K562 (cell line): ENCODE measurements around the gene ZNF385D. TPM values are rescaled to one million over a fixed set of nuclear protein-coding genes. Genes with fewer than 3 reads are reported as not detected.

Experiments
- ATAC-seq: fragments of 200-7000 bp; cut with Tn5 transposase; 3 replicates; pipeline ENCODE4 v1.9.1; 2020; ENCODE audit warnings: moderate library complexity
- BruUV-seq: library from RNA; stranded (reverse); fragments of 400-500 nt; replicated peaks from 2 replicates; lab custom pipeline; 2021; lab: Mats Ljungman, UMichigan
- CTCF ChIA-PET: fragments of 300-600 bp; formaldehyde crosslinking; extraction: SDS; loops from one replicate; lab custom pipeline; 2021; ENCODE audit warnings: low intra/inter-chr PET ratio; lab: Yijun Ruan, JAX
- POLR2A ChIA-PET: fragments of 300-600, 350-650 bp; sonication (Branson Sonifier 250); formaldehyde crosslinking; extraction: SDS; loops from one replicate; lab custom pipeline; 2021; ENCODE audit warnings: antibody characterized with exemption, inconsistent platforms; lab: Yijun Ruan, JAX
- DNase-seq, 4 experiments: peaks; one replicate each; pipeline versions ENCODE4 v3.0.0 to v3.0.0-alpha.2; 2011 to 2018; ENCODE audit warnings: low spot score in 3 of 4, mixed read lengths in 3 of 4; ENCODE audit errors: extremely low read depth in 1 of 4
- FAIRE-seq: peaks from 2 replicates; lab custom pipeline; 2011; peaks lifted over from hg19 to GRCh38; lab: Jason Lieb, UNC
- H2AFZ ChIP-seq: 2 replicates; pipeline ENCODE4 v1.6.0; 2011; ENCODE audit warnings: low read depth, low read length, control low read depth, inconsistent platforms
- H3K27ac ChIP-seq: fragments of 200-600 bp; 3 replicates; pipeline ENCODE4 v1.8.0; 2011; ENCODE audit warnings: low read depth, mild to moderate bottlenecking, control low read depth, inconsistent platforms, low read length, moderate library complexity, mixed read lengths; ENCODE audit errors: extremely low read depth
- H3K27me3 ChIP-seq, 2 experiments: fragments of 300-600 bp in 1 of 2; 2 replicates in 1 of 2; 3 replicates in 1 of 2; pipeline versions ENCODE4 v1.6.0 to v1.8.0; 2011; ENCODE audit warnings: inconsistent platforms in 2 of 2, low read length in 2 of 2, mild to moderate bottlenecking in 1 of 2, mixed read lengths in 1 of 2, moderate library complexity in 1 of 2; ENCODE audit not compliant: control insufficient read depth in 2 of 2, insufficient read depth in 2 of 2
- H3K36me3 ChIP-seq: fragments of 300-600 bp; 3 replicates; pipeline ENCODE4 v1.8.0; 2011; ENCODE audit warnings: mild to moderate bottlenecking, low read length, inconsistent platforms; ENCODE audit not compliant: control insufficient read depth, insufficient read depth
- H3K4me1 ChIP-seq, 2 experiments: fragments of 200-600 bp in 1 of 2; replicated peaks in 1 of 2; 2 replicates in 1 of 2; 3 replicates in 1 of 2; pipeline versions ENCODE4 v1.5.1 to v1.8.0; 2011; ENCODE audit warnings: inconsistent platforms in 2 of 2, low read length in 2 of 2, mild to moderate bottlenecking in 1 of 2, mixed read lengths in 1 of 2, moderate library complexity in 1 of 2; ENCODE audit not compliant: control insufficient read depth in 2 of 2, insufficient read depth in 2 of 2
- H3K4me2 ChIP-seq: 2 replicates; pipeline ENCODE4 v1.6.1; 2011; ENCODE audit warnings: low read length, control low read depth, inconsistent platforms, mixed read lengths; ENCODE audit not compliant: insufficient read depth
- H3K4me3 ChIP-seq: fragments of 200-600 bp; sonication (generic), shearing (Covaris generic); 2 replicates; pipeline ENCODE4 v1.5.1; 2016; ENCODE audit warnings: control low read depth, inconsistent platforms
- H3K79me2 ChIP-seq: fragments of 200-600 bp; 3 replicates; pipeline ENCODE4 v1.8.0; 2011; ENCODE audit warnings: low read length, inconsistent platforms; ENCODE audit not compliant: control insufficient read depth, insufficient read depth
- H3K9ac ChIP-seq, 2 experiments: 2 replicates each; pipeline versions ENCODE4 v1.6.0 to v1.6.1; 2011; ENCODE audit warnings: low read depth in 2 of 2, low read length in 2 of 2, control low read depth in 1 of 2, inconsistent platforms in 1 of 2, mild to moderate bottlenecking in 1 of 2, mixed read lengths in 1 of 2; ENCODE audit not compliant: insufficient read depth in 1 of 2
- H3K9me1 ChIP-seq: one replicate; pipeline ENCODE4 v1.6.0; 2011; ENCODE audit warnings: inconsistent platforms, mild to moderate bottlenecking, low read length, moderate library complexity; ENCODE audit not compliant: control insufficient read depth, insufficient read depth
- H3K9me3 ChIP-seq: replicated peaks from 2 replicates; pipeline ENCODE4 v1.5.1; 2011; ENCODE audit warnings: low read depth, low read length, inconsistent platforms; ENCODE audit not compliant: control insufficient read depth, insufficient read depth
- H4K20me1 ChIP-seq: replicated peaks from 2 replicates; pipeline ENCODE4 v1.6.1; 2011; ENCODE audit warnings: low read length, inconsistent platforms, mixed read lengths; ENCODE audit not compliant: control insufficient read depth, insufficient read depth
- BRD4 ChIP-seq: fragments of 200-600 bp; sonication (generic); IDR thresholded peaks from 2 replicates; pipeline ENCODE4 v1.6.1; 2017; ENCODE audit warnings: inconsistent platforms
- ELF4 ChIP-seq: fragments of 450-650 bp; formaldehyde crosslinking; IDR thresholded peaks from 2 replicates; pipeline ENCODE4 v1.4.0; 2022; ENCODE audit warnings: missing genetic modification characterization
- ILK ChIP-seq: fragments of 450-650 bp; IDR thresholded peaks from 2 replicates; pipeline ENCODE4 v1.6.1; 2016; ENCODE audit warnings: missing genetic modification characterization, low read depth, mild to moderate bottlenecking, missing compliant biosample characterization, moderate library complexity, borderline replicate concordance
- SNAPC5 ChIP-seq: fragments of 250-450 bp; sonication (Bioruptor Pico); IDR thresholded peaks from 2 replicates; pipeline ENCODE4 v1.8.0; 2021; ENCODE audit warnings: moderate library complexity, mild to moderate bottlenecking, inconsistent platforms
- THRB ChIP-seq: fragments of 450-650 bp; formaldehyde crosslinking; conservative IDR thresholded peaks from 2 replicates; pipeline ENCODE4 v1.4.0; 2022; ENCODE audit warnings: mild to moderate bottlenecking, missing genetic modification characterization
- TRIM28 ChIP-seq: fragments of 450-650 bp; IDR thresholded peaks from 2 replicates; pipeline ENCODE4 v1.6.1; 2017
- ZC3H8 ChIP-seq: fragments of 450-650 bp; IDR thresholded peaks from 2 replicates; pipeline ENCODE4 v1.6.1; 2017
- ZFP36 ChIP-seq: fragments of 150-350 bp; IDR thresholded peaks from 2 replicates; pipeline ENCODE4 v1.6.1; 2018; ENCODE audit warnings: low read length, low read depth; ENCODE audit not compliant: partially characterized antibody
- ZNF589 ChIP-seq: fragments of 200-800 bp; sonication (Bioruptor generic); IDR thresholded peaks from 2 replicates; pipeline ENCODE4 v1.6.1; 2016; ENCODE audit warnings: low read depth, missing genetic modification characterization, missing compliant biosample characterization
- WGBS: fragments of 100-300 bp; shearing (Covaris generic); methylation state at CpG from one replicate; pipeline ENCODE4 v1.1.6; 2016; ENCODE audit warnings: low coverage, mixed read lengths; ENCODE audit not compliant: insufficient coverage; ENCODE audit errors: missing lambda C conversion rate; 5-methylcytosine and 5-hydroxymethylcytosine counted together
- in situ Hi-C: fragments of 300-500 bp; cut with MboI; formaldehyde crosslinking; loops from 4 replicates; pipeline ENCODE4 v1.15.0; 2018; ENCODE audit warnings: inconsistent platforms, mixed read lengths
- intact Hi-C: fragments of 100-400 bp; cut with micrococcal nuclease; formaldehyde crosslinking; loops from 2 replicates; pipeline ENCODE4 v1.14.2; 2022
- polyA plus RNA-seq, 8 experiments: library from polyadenylated mRNA; depleted of rRNA in 4 of 8; stranded (reverse) in 5 of 8; unstranded in 3 of 8; fragments of >200 nt; fragmentation: Nextera tagmentation in 2 of 8; fragmentation: Illumina TruSeq in 1 of 8; extraction: Ambion mirVana in 2 of 8; extraction: Trizol in 1 of 8; gene quantifications; 2 replicates each; pipeline versions ENCODE4 v1.2.1 to v1.2.3, GENCODE V29; 2011 to 2014; ENCODE audit warnings: inconsistent platforms in 1 of 8, missing spikeins in 1 of 8
- total RNA-seq, 7 experiments: library from RNA; depleted of rRNA in 6 of 7; stranded (reverse); fragments of >200 nt in 6 of 7; fragmentation: Illumina TruSeq in 2 of 7; extraction: Trizol in 2 of 7; gene quantifications; 2 replicates each; pipeline versions ENCODE4 v1.2.1 to v1.2.3, GENCODE V29; 2011 to 2021; ENCODE audit warnings: low replicate concordance in 1 of 7
- TF ChIP-seq, protein P1 (sequence below): fragments of 250-450 bp; sonication (Bioruptor Pico); IDR thresholded peaks from 2 replicates; pipeline ENCODE4 v1.9.0; 2021; ENCODE audit warnings: mild to moderate bottlenecking, inconsistent platforms

Gene ZNF385D
- total and polyA plus RNA-seq, 9 of the 15 experiments (the other 6 are each of a cell fraction or from before 2014, with no cell fraction given) = 0.14 to 1.7 (median 0.51) TPM

DNA sequence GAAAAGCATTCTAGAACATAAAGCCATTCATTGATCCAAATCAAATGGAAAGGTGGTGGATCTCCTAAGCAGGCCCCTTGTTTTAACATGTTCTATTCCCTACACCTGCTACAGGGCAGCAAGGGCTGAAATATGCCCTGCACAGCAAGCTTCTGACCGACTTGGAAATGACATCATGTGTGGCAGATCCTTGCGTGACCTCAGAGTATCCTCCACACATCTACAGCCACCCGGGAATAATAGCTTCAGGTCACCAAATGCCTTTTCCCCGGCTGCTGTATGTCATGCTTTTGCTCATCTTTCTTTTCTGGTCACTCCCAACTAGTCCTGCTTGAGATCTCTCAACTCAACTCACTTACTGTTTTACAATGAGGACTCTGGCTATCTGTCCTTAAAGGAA, 158.2 kb downstream of the ZNF385D start:
- no peaks in the 10 kb centered on the region for H3K27me3 ChIP-seq
- no peaks in the 10 kb centered on the region for H4K20me1 ChIP-seq
- no peak overlapping the region for H3K9ac ChIP-seq
- no peak overlapping the region for H3K27ac ChIP-seq
- FAIRE-seq = no peak
- ATAC-seq = no peak
- BruUV-seq = no TSS peak
- no peak overlapping the region for H2AFZ ChIP-seq
- no peaks in the 10 kb centered on the region for H3K9me3 ChIP-seq
- no peak overlapping the region for H3K4me3 ChIP-seq
- 19% methylated on average over 4 of the region's 4 CpGs for WGBS
- intact Hi-C loops (no loop called here), in situ Hi-C loops (no loop called here)
- H3K9me1 ChIP-seq = no peaks in the 10 kb centered on the region
- H3K36me3 ChIP-seq = no peaks in the 10 kb centered on the region; the same call in 1 of the 3 replicates
- DNase-seq = no peak
- no peaks in the 10 kb centered on the region for H3K79me2 ChIP-seq
- POLR2A ChIA-PET = no interaction called here
- no peak overlapping the region for H3K4me2 ChIP-seq
- TF ChIP-seq ZNF589 (CRISPR knock-in tag) (no peak), ILK (no peak), ZFP36 (no peak), SNAPC5 (no peak), THRB (no peak), TRIM28 (no peak), BRD4 (no peak), ELF4 (no peak), ZC3H8 (no peak)
- TF ChIP-seq, protein P1, sequence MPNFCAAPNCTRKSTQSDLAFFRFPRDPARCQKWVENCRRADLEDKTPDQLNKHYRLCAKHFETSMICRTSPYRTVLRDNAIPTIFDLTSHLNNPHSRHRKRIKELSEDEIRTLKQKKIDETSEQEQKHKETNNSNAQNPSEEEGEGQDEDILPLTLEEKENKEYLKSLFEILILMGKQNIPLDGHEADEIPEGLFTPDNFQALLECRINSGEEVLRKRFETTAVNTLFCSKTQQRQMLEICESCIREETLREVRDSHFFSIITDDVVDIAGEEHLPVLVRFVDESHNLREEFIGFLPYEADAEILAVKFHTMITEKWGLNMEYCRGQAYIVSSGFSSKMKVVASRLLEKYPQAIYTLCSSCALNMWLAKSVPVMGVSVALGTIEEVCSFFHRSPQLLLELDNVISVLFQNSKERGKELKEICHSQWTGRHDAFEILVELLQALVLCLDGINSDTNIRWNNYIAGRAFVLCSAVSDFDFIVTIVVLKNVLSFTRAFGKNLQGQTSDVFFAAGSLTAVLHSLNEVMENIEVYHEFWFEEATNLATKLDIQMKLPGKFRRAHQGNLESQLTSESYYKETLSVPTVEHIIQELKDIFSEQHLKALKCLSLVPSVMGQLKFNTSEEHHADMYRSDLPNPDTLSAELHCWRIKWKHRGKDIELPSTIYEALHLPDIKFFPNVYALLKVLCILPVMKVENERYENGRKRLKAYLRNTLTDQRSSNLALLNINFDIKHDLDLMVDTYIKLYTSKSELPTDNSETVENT (CRISPR knock-in tag) = no peak
- no peaks in the 10 kb centered on the region for H3K4me1 ChIP-seq
- CTCF ChIA-PET = no interaction called here
